ENCODE data around the gene MICA. TPM values are rescaled to one million over a fixed set of nuclear protein-coding genes. Genes with fewer than 3 reads are reported as not detected.
A peak's percentile ranks its signal among the peaks of the same experiment; 100 is the strongest.

The MICA gene
- total and polyA plus RNA-seq, 9 of the 15 experiments (the other 6 are each of a cell fraction or from before 2014, with no cell fraction given) = 11.8 to 24.6 (median 16.7) TPM

DNA sequence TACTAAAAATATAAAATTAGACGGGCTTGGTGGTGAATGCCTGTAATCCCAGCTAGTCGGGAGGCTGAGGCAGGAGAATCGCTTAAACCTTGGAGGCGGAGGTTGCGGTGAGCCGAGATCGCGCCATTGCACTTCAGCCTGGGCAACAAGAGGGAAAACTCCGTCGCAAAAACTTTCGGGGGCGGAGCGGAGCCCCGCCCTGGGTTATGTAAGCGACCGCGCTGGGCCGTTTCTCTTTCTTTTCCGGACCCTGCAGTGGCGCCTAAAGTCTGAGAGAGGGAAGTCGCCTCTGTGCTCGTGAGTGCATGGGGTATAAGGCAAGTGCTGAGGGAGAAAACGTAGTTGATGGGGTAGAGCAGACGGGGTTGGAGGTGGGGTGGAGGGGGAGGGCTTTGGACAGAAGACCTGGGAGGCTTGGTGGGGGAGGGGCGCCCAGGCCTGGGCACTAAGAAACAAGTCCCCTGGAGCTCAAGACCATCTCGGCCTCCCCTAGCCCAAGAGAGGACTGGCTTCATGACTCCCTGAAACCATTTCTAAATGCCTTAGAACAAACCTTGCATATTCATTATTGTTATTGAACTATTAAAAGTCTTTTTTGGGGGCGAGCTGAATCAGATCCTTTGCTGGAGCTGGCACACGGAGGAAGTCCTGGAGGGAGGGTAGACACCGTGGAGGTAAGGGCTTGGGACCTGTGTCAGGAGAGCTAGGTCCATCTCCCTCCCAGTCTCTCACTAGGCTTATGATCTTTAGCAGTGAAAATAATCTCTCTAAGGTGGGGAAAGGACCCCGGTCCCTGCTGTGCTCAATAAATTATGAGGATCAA, 2.7 kb upstream of the MICA start (continued):
- TF ChIP-seq, protein P1, sequence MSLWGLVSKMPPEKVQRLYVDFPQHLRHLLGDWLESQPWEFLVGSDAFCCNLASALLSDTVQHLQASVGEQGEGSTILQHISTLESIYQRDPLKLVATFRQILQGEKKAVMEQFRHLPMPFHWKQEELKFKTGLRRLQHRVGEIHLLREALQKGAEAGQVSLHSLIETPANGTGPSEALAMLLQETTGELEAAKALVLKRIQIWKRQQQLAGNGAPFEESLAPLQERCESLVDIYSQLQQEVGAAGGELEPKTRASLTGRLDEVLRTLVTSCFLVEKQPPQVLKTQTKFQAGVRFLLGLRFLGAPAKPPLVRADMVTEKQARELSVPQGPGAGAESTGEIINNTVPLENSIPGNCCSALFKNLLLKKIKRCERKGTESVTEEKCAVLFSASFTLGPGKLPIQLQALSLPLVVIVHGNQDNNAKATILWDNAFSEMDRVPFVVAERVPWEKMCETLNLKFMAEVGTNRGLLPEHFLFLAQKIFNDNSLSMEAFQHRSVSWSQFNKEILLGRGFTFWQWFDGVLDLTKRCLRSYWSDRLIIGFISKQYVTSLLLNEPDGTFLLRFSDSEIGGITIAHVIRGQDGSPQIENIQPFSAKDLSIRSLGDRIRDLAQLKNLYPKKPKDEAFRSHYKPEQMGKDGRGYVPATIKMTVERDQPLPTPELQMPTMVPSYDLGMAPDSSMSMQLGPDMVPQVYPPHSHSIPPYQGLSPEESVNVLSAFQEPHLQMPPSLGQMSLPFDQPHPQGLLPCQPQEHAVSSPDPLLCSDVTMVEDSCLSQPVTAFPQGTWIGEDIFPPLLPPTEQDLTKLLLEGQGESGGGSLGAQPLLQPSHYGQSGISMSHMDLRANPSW (CRISPR knock-in tag; IDR thresholded peaks at IDR 0.05) = no peak
- no peak for TF ChIP-seq ZFP1 (CRISPR knock-in tag; IDR thresholded peaks at IDR 0.05)
- no peak for TF ChIP-seq HDAC3 (IDR thresholded peaks at IDR 0.05; ENCODE audit: borderline replicate concordance, partially characterized antibody)
- TF ChIP-seq, protein P2, sequence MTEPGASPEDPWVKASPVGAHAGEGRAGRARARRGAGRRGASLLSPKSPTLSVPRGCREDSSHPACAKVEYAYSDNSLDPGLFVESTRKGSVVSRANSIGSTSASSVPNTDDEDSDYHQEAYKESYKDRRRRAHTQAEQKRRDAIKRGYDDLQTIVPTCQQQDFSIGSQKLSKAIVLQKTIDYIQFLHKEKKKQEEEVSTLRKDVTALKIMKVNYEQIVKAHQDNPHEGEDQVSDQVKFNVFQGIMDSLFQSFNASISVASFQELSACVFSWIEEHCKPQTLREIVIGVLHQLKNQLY (CRISPR knock-in tag; conservative IDR thresholded peaks at IDR 0.05) = no peak
- TF ChIP-seq NR2C1 (IDR thresholded peaks at IDR 0.05) = no peak
- TF ChIP-seq NR2C1 (tag; IDR thresholded peaks at IDR 0.05) = no peak
- no peak for TF ChIP-seq SREBF1 (IDR thresholded peaks at IDR 0.05; ENCODE audit: borderline replicate concordance, low read depth, low read length)
- TF ChIP-seq PCBP1 (IDR thresholded peaks at IDR 0.05; ENCODE audit: low read depth, low read length, poor library complexity, severe bottlenecking) = no peak
- TF ChIP-seq ARID1B (IDR thresholded peaks at IDR 0.05) = no peak
- no peak for TF ChIP-seq MAFG (tag; conservative IDR thresholded peaks at IDR 0.05)
- peak in 1 of 2 experiments; percentile 43; a peak in 2 of 4 replicates for TF ChIP-seq NRF1 (conservative IDR thresholded peaks at IDR 0.05 in 1 of 2, IDR thresholded peaks at IDR 0.05 in 1 of 2)
- TF ChIP-seq COPS2 (conservative IDR thresholded peaks at IDR 0.05) = no peak
- no peak for TF ChIP-seq ZNF311 (CRISPR knock-in tag; IDR thresholded peaks at IDR 0.05)
- TF ChIP-seq HLTF (IDR thresholded peaks at IDR 0.05) = no peak
- TF ChIP-seq ZNF644 (tag; IDR thresholded peaks at IDR 0.05; ENCODE audit: low read depth) = no peak
- peak; percentile 19; the same call in 1 of the 2 replicates for TF ChIP-seq CTBP1 (IDR thresholded peaks at IDR 0.05; ENCODE audit: borderline replicate concordance)
- no peak for TF ChIP-seq POLR2AphosphoS2 (IDR thresholded peaks at IDR 0.05; ENCODE audit: low read length)
- TF ChIP-seq CAMTA2 (CRISPR knock-in tag; conservative IDR thresholded peaks at IDR 0.05) = no peak
- no peak for TF ChIP-seq ZNF239 (CRISPR knock-in tag; IDR thresholded peaks at IDR 0.05)
- peak; percentile 31; the same call in 1 of the 2 replicates for TF ChIP-seq ATF7 (IDR thresholded peaks at IDR 0.05)
- TF ChIP-seq, protein P3, sequence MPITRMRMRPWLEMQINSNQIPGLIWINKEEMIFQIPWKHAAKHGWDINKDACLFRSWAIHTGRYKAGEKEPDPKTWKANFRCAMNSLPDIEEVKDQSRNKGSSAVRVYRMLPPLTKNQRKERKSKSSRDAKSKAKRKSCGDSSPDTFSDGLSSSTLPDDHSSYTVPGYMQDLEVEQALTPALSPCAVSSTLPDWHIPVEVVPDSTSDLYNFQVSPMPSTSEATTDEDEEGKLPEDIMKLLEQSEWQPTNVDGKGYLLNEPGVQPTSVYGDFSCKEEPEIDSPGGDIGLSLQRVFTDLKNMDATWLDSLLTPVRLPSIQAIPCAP (CRISPR knock-in tag; IDR thresholded peaks at IDR 0.05; ENCODE audit: borderline replicate concordance) = no peak
- TF ChIP-seq ZNF75A (CRISPR knock-in tag; IDR thresholded peaks at IDR 0.05) = no peak; the same call in 1 of the 2 replicates
- TF ChIP-seq, protein P4, sequence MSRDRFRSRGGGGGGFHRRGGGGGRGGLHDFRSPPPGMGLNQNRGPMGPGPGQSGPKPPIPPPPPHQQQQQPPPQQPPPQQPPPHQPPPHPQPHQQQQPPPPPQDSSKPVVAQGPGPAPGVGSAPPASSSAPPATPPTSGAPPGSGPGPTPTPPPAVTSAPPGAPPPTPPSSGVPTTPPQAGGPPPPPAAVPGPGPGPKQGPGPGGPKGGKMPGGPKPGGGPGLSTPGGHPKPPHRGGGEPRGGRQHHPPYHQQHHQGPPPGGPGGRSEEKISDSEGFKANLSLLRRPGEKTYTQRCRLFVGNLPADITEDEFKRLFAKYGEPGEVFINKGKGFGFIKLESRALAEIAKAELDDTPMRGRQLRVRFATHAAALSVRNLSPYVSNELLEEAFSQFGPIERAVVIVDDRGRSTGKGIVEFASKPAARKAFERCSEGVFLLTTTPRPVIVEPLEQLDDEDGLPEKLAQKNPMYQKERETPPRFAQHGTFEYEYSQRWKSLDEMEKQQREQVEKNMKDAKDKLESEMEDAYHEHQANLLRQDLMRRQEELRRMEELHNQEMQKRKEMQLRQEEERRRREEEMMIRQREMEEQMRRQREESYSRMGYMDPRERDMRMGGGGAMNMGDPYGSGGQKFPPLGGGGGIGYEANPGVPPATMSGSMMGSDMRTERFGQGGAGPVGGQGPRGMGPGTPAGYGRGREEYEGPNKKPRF (IDR thresholded peaks at IDR 0.05; ENCODE audit: low read depth, low read length) = no peak
